ENCODE data around the gene PROM1. TPM values are rescaled to one million over a fixed set of nuclear protein-coding genes. Genes with fewer than 3 reads are reported as not detected.

PROM1 gene
- total and polyA plus RNA-seq, 2 of the 4 experiments (the other 2 are of a cell fraction) = not detected

- Histone ChIP-seq H2BK20ac (ENCODE audit: low read depth, low read length) (no peak overlapping the region), H3K27ac (ENCODE audit: insufficient read depth, low read length) (no peak overlapping the region), H3K79me1 (ENCODE audit: low read depth in 1 of 2, low read length in 2 of 2) (no peaks in the 10 kb centered on the region), H3K18ac (ENCODE audit: low read depth, low read length) (no peak overlapping the region), H3K4me3 (ENCODE audit: insufficient read depth, low read depth, low read length) (no peak overlapping the region), H2BK15ac (ENCODE audit: low read depth, low read length) (no peak overlapping the region), H3K27me3 (ENCODE audit: control insufficient read depth, insufficient read depth, low read length) (peaks cover 40% of the 10 kb centered on the region), H4K91ac (ENCODE audit: insufficient read depth, low read depth, low read length) (no peak overlapping the region), H3K4me1 (ENCODE audit: control insufficient read depth, insufficient read depth, low read length) (no peaks in the 10 kb centered on the region), H3K23ac (ENCODE audit: low read depth, low read length) (no peak overlapping the region), H2BK120ac (ENCODE audit: low read depth, low read length) (no peak overlapping the region), H4K8ac (ENCODE audit: low read depth in 2 of 2, low read length in 2 of 2) (no peak overlapping the region), H3K4ac (ENCODE audit: low read depth, low read length) (no peak overlapping the region), H2BK5ac (ENCODE audit: low read depth, low read length, poor library complexity, severe bottlenecking) (no peak overlapping the region), H3K9me1 (ENCODE audit: insufficient read depth, low read length) (no peaks in the 10 kb centered on the region; the same call in 1 of the 2 replicates), H2AFZ (replicated peaks; ENCODE audit: low read length, poor library complexity) (no peak overlapping the region), H4K5ac (ENCODE audit: low read depth, low read length) (no peak overlapping the region), H4K20me1 (ENCODE audit: insufficient read depth, low read length) (no peaks in the 10 kb centered on the region), H3K36me3 (ENCODE audit: control insufficient read depth, insufficient read depth, low read length) (no peaks in the 10 kb centered on the region), H2AK9ac (replicated peaks; ENCODE audit: low read depth, low read length, poor library complexity) (no peak overlapping the region), H3K9me3 (ENCODE audit: control insufficient read depth, insufficient read depth, low read length) (no peaks in the 10 kb centered on the region), H2AK5ac (ENCODE audit: low read depth, low read length) (no peak overlapping the region), H3K9ac (ENCODE audit: low read depth, low read length) (no peak overlapping the region), H3K14ac (replicated peaks; ENCODE audit: low read depth, low read length) (no peak overlapping the region), H3K56ac (ENCODE audit: extremely low read depth, insufficient read depth, low read length) (no peak overlapping the region), H3K4me2 (ENCODE audit: low read depth, low read length) (no peak overlapping the region)
- DNase-seq = no peak
- BruUV-seq (replicated peaks) = no TSS peak
- no peak for ATAC-seq (ENCODE audit: low read depth)
- no CpG with 5 or more reads among the region's 3 CpGs for WGBS, 2 experiments (ENCODE audit: extremely low coverage in 2 of 2, insufficient read length in 1 of 2)
- no peak for TF ChIP-seq ELK1 (IDR thresholded peaks at IDR 0.05; ENCODE audit: borderline replicate concordance, low read depth, low read length)
- TF ChIP-seq, protein P1, sequence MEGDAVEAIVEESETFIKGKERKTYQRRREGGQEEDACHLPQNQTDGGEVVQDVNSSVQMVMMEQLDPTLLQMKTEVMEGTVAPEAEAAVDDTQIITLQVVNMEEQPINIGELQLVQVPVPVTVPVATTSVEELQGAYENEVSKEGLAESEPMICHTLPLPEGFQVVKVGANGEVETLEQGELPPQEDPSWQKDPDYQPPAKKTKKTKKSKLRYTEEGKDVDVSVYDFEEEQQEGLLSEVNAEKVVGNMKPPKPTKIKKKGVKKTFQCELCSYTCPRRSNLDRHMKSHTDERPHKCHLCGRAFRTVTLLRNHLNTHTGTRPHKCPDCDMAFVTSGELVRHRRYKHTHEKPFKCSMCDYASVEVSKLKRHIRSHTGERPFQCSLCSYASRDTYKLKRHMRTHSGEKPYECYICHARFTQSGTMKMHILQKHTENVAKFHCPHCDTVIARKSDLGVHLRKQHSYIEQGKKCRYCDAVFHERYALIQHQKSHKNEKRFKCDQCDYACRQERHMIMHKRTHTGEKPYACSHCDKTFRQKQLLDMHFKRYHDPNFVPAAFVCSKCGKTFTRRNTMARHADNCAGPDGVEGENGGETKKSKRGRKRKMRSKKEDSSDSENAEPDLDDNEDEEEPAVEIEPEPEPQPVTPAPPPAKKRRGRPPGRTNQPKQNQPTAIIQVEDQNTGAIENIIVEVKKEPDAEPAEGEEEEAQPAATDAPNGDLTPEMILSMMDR (conservative IDR thresholded peaks at IDR 0.05; ENCODE audit: low read depth, low read length) = no peak
- in situ Hi-C loops (cut with MboI; ENCODE audit: low sequenced_read_pairs) (no loop called here), intact Hi-C loops (cut with micrococcal nuclease) (no loop called here), dilution Hi-C loops (cut with HindIII; ENCODE audit: low sequenced_read_pairs, unreplicated experiment) (no loop called here)
- ChIA-PET POLR2A (ENCODE audit: unreplicated experiment) (no interaction called here), CTCF (no interaction called here)
Measured at GRCh38 chr4:15934259-15934658, 149.6 kb downstream of the PROM1 start.
